ENCODE results near the gene TCFL5.
"Not testable (repeated sequence)": the region's sequence is repeated elsewhere in the genome, so short reads cannot be mapped to it uniquely, and the experiment has no call there.

TCFL5 gene

DNA sequence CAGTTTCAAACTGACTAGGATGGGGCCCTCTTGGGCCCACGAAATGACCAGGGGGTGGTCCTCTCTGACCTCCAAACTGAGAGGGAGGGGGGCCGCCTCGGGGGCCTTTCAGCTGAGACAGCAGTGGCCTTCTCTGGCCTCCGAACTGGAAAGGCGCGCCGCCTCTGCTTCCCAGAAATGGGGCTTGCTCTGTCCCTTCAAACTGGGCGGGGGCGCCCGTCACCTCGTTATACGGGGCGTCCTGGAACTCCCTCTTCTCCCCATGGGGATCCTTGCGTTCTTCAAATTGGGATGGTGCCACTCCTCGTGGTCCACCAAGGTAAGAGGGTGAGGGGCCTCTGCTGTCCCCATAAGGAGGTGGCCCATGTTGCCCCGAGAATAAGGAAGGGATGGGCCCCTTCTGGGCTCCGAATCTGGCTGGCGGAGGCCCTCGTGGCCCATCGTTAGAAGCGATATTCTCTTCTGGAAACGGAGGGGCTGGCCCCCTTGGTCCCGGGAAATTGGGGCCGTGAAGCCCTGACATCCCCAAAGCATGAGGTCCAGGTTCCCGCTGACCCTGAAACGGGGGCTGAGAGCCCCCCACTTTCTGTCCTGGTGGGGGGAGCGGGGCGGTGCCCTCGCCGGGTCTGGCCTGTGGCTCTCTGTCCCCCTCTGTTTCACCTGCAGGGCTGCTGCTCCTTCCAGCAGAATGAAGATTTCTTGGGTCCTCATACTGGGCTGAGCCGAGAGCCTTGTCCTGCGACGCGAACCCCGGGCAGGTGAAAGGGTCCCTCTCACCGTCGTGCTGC lies 18.7 kb upstream of the TCFL5 start:
- no peak for DNase-seq (ENCODE audit: low spot score)

DNA sequence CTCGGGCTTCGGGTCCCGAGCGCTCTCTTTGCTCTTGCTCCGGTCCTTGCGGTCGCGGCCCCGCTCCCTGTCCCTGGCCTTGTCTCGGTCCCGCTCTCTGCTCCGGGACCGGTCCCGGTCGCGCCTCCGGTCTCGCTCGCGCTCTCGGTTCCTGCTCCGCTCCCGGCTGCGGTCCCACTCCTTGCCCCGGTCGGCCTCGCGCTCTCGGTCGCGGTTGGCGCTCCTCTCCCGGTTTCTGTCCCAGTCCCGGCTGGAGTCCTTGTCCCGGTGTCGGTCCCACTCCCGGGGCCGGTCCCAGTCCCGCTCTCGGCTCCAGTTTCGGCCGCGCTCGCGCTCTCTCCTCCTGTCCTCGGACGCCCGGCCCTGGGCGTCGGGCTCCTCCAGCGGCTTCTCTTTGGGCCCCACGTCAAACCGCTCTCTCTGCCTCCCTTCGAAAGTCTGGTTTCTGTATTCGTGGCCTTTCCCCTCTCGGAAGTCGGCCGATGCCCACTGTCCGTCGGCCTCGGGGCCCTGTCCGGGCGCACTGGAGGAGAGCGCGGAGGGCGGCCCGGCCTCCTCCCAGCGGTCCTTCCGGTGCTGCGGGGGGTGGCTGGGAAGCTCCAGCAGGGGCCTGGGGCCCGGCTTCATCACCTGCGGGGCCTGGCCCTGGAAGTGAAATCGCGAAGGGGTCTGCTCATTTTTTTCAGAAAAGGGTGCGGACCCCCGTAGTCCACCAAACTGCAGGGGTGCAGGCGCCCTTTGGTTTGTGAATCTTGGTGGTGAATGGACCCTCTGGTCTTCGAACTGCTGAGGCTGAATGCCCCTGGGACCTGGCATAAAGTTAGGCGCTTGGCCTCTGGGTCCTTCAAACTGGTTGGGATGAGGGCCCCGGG lies 17.9 kb upstream of the TCFL5 start:
- DNase-seq (ENCODE audit: low spot score) = no peak

DNA sequence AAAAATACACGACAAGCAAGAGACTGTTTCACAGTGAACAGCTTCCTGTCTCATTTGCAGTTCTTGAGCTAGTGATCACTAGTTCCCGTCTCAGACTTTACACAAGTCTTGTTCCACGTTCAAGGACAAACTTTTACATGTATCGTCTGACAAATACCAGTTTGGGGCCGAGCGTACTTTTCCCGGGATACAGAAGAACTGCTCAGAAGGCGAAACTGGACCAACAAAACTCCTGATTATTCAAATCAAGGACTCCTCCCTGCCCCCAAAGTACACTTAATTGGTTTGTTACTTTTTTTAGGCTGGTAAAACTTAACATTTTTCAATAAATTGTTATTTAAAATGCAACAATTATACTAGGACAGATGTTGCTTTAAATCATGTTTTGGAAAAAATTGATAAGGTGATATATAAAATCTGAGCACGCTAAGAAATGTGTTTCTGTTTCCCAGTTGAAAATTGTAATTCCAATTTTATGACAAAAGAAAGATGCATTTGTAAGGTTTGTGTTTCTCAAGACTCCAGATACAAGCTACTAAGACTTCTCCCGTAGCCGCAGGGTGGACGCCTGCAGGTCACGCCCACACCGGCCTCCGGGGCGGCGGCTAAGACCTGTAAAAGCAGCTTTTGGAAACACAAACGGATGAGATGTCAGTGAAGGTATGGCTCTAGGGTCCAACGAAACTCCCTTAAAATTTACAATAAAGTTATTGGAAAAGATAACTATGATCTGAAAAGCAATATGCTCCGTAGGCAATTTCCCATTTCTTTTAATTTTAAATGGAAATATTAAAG lies 16.8 kb upstream of the TCFL5 start:
- no peak for DNase-seq (ENCODE audit: low spot score)

DNA sequence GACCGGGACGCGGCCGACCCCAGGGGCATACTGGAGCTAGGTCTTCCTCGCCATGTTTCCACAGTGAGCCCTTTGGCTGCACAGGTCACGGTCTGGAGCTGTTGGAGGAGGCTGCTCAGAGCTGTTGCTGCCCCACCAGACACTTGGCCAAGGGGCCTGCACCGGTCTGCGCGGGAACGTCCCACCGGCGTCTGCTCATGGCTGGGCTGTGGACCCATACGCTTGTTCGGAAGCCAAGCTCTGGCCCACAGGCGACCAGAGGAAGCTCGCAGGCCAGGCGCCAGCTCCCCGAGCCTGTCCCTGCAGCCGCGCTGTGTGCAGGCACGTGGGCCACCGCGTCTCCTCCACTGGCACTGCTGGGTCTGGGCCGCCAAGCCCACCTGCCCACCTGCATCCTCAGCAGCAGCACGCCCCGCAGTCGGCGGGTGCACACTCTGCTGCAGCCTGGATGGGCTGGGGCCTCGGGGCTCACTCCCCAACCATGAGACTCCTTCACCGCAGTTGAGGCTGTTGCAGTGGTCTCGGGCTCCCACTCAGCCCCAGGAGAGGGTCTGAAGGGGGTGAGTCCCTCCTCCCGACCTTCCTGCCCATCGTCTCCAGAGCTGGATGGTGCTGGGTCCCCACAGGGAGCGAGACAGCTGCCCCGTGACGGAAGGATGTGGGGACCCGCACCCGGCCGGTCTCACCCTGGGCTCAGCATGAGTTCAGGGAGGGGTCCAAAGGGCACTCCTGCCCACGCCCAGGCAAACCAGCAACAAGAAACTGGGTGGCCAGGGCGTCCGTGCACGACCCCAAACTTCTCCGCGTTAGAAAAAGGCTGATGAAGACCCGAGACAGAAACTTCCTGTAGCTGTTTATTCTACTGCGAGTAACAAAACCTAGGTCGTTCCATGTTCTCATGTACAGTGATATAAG lies 15.5 kb upstream of the TCFL5 start:
- no peak for DNase-seq (ENCODE audit: low spot score)

DNA sequence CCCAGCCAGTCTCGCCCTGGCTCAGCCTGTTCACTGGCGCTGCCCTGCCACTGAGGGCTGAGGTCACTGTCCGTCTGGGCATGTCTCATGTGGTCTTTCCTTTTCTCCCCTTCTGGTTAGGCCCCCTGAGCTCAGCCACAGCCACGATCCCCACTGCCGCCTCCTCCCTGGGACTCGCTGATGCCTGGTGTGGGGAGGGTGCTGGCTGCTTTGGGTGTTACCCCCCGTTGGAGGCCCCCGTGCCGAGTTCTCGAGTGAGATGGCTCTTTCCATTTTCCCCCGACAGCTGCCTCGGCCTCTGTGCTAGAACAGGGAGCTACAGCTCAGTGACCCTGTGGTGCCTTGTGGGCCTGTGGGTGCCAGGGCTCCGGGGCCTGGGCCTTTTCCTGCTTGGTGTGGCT lies 14.9 kb upstream of the TCFL5 start:
- DNase-seq (ENCODE audit: low spot score) = no peak

DNA sequence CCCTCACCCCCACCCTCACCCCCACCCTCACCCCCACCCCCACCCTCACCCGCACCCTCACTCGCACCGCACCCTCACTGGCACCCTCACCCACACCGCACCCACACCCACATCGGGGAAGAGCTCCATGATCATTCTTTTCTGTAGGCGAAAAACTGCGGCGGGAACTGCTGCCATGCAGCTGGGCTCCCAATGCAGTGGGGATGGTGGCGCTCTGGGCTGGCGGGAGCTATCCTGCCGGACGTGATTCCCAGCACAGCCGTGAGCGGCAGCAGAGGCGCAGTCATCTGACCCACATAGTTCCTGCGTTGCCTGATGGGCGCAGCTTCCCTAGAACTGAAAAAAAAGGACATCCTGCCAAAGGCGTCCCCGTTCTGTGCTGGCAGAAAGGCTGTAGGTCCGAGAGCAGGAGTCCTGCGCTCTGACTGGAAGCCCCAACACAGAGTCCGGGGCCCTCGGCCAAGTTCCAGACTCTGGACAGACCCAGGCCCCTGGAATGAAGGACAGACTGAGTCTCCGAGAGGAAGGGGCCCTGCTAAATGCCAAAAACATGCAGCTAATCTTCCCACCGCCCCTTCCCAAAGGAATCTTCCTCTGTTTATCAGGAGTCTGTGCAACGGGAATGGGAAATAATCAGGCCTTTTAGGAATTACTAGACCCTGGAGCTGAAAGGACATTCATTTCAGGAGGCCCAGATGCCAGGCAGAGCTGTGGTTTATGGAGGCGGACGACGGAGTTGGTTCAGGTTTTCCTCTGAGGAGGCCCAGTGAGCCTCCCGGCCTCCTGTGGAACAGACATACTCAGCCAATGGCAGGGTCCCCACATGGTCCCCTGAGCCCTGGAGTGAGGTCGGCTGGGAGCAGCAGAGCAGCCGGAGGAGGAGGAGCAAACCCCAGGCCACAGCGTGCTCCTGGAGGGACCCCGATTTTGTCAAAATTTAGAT lies 14.1 kb upstream of the TCFL5 start:
- peak; percentile 93 for DNase-seq (ENCODE audit: low spot score)

DNA sequence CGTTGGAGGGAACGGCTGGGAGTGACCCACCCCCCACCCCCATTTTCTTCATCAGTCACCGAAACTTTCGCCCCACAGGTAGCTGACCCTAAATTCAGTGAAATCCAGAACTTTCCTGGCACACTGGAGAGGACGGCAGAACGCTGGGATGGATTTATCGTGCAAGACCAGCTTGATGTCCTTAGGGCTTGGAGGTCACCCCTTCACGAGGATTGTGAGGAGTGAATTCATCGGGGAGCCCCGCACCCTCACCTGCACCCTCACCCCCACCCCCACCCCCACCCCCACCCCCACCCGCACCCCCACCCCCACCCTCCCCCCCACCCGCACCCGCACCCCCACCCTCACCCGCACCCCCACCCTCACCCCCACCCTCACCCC lies 13.3 kb upstream of the TCFL5 start:
- no peak for DNase-seq (ENCODE audit: low spot score)

DNA sequence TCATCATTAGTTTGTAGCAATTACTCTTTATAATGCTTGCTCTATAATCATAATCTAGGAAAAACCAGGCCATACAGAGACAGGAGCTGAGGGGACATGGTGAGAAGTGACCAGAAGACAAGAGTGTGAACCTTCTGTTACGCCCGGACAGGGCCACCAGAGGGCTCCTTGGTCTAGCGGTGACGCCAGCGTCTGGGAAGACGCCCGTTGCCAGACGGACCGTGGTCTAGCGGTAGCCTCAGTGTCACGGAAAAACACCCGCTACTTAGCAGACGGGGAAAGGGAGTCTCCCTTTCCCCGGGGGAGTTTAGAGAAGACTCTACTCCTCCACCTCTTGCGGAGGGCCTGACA lies 12.0 kb upstream of the TCFL5 start:
- DNase-seq (ENCODE audit: low spot score) = not testable (repeated sequence)

DNA sequence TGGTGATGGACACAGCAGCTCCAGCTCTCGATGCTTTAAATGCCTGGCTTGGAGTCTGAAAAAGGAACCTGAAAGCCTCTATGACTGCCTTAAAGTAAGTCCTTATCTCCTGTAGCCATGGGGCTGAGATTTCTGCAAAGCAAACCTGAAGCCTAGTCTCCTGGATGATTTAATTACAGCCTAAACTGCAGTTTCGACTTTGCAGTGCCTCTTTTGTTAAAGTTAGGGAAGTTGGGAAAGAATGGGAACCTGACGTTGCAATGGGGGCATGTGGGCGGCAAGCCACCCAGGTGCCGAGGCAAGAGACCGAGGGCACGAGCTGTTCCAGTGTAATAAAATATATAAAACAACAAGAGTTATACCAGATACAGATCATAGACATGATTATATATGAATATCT lies 11.7 kb upstream of the TCFL5 start:
- DNase-seq (ENCODE audit: low spot score) = no peak

DNA sequence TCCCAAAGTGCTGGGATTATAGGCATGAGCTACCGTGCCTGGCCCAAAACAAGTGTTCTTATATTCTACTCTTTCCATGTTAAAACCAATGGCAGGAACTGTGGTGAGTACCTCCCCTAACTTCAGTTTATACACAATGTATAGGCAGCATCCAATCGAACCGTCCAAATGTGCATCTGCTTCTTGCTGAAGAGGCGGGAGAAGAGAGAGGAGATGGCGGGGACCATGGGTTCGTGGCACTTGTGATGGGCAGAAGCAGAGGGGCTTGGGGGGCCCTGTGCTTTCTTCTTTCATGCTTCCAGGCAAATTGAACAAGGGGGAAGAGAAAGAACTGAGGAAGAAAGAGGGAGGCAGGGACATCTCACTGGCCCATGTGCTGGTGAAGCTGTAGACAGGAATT lies 11.2 kb upstream of the TCFL5 start:
- DNase-seq (ENCODE audit: low spot score) = no peak

DNA sequence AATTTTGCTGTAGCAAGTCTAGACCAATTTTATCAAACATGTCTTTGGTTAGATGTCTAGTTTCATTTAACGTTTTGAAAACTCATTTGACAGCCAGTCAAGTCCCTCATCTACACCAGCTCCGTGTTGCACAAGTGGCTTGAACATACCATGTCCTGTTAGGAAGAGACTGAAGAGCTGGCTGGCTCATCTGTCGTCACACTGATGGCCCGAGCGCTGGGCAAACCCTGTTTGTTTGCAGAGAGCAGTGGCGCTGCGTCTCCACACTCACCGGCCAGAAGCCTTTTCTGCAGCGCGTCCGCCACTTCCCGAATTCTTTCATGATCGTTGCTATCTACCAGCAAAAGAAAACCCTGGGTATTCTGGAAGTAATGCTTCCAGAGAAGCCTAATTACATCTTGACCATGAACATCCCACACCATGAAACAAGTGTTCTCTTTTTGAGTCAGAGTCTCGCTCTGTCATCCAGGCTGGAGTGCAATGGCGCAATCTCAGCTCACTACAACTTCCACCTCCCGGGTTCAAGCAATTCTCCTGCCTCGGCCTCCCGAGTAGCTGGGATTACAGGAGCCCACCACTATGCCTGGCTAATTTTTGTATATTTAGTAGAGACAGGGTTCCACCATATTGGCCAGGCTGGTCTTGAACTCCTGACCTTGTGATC lies 10.7 kb upstream of the TCFL5 start:
- no peak for DNase-seq (ENCODE audit: low spot score)

DNA sequence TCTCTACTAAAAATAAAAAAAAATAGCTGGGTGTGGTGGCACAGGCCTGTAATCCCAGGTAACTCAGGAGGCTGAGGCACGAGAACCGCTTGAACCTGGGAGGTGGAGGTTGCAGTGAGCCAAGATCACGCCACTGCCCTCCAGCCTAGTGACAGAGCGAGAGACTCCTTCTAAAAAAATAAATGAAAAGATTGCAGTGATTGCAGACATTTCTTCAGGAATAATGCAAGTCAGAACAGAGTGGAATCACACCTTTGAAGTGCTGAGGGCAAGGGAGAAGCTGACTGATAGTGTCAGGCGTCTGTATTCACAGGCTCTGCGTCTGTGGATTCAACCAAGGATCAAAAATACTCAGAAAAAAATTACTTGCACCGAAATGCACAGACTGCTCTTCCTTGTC lies 2.6 kb upstream of the TCFL5 start:
- DNase-seq (ENCODE audit: low spot score) = no peak

DNA sequence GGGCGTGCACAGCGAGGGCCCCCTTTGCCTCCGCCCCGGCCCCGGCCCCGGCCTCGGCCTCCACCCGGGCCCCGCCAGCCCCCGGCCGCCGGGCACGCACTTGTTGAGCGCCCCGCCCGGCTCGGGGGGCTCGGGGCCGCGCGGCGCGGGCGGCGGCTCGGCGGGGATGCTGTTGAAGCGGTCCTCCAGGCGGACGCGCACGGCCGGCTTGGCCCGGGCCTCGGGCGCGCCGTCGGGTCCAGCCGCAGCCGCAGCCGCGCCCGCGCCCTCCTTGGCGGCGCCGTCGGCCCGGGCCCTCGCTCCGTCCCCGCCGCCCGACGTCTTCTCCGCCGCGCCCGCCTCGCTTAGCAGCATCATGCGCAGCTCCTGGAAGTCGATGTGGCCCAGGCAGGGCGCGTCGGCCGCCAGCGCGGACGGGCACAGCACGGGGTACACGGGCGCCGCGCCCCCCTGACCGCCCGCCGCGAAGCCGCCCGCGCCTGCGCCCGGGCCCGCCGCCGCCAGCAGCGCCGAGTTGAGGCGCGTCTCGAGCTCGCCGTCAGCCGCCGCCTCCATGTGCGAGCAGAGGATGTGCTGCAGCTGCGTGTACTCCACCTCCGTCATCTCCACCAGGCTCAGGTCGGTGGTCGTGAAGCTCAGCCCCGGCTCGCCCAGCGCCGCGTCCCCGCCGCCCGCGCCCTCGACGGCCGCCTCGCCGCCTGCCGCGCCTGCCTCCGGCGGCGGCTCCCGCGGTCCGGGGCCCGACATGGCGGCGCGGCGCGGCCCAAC lies 514 bp downstream of the TCFL5 start:
- DNase-seq (ENCODE audit: low spot score) = no peak

DNA sequence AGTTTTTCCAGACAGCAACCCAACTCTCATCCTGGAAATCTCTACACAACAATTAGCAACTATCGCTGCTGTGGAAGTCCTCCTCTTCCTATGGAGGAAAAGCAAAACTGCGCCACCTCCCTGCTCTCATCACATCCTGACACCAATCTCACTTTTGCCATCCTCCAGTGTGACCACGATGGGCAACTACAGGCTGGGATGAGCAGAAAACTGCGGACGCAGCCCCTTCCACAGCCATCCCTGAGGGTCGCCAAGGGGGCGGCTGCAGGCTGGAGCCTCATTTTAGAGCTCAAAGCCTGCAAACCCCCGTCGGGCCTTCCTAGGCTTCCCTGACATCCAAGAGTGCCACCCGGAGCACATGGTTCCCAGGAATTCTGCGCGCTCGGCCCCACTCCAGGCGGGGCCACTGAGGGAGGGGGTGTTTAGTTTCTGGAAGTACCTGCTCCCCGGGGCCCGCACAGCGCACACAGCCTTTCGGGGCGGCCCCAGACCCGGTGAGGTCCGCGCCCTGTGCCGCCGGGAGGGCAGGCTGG lies 1.2 kb downstream of the TCFL5 start:
- no peak for DNase-seq (ENCODE audit: low spot score)

DNA sequence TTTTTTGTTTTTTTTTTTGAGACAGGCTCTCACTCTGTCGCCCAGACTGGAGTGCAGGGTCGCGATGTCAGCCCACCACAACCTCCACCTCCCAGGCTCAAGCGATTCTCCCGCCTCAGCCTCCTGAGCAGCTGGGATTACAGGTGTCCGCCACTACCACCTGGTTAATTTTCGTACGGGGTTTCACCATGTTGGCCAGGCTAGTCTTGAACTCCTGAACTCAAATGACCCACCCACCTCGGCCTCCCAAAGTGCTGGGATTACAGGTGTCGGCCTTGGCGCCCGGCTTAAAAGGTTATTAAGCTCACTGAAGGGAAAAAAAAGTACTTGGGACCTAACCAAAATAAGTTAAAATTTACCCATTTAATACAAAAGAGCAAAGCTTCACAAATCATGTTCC lies 1.9 kb downstream of the TCFL5 start:
- DNase-seq (ENCODE audit: low spot score) = no peak

DNA sequence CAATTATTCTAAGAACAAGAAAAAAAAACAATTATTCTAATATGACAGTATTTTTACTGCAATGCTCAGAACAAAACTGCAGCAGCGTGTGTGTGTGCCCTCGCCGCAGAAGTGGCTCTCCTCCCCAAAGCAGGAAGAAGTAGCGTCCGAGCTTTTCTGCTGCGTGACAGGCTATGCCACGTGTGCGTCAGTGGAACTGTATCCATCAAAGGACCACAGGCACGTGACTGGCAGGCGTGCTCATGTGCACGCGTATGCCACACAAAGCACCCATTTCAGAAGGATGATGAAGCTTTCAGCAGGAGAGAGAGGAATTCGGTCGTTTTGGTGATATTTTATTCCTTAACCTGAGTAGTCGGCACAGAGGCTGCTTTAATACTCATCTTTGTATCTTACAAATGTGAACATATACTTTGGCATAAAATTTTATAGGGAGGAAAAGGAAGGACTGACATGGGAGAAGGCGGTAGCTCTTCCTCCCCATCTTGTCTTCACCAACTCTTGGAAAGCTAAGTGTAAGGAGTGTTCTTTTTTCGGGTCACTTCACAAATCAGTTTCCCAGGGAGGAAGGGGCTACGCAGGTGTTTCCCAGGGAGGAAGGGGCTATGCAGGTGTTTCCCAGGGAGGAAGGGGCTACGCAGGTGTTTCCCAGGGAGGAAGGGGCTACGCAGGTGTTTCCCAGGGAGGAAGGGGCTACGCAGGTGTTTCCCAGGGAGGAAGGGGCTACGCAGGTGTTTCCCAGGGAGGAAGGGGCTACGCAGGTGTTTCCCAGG lies 3.4 kb downstream of the TCFL5 start:
- peak; percentile 80 for DNase-seq (ENCODE audit: low spot score)

DNA sequence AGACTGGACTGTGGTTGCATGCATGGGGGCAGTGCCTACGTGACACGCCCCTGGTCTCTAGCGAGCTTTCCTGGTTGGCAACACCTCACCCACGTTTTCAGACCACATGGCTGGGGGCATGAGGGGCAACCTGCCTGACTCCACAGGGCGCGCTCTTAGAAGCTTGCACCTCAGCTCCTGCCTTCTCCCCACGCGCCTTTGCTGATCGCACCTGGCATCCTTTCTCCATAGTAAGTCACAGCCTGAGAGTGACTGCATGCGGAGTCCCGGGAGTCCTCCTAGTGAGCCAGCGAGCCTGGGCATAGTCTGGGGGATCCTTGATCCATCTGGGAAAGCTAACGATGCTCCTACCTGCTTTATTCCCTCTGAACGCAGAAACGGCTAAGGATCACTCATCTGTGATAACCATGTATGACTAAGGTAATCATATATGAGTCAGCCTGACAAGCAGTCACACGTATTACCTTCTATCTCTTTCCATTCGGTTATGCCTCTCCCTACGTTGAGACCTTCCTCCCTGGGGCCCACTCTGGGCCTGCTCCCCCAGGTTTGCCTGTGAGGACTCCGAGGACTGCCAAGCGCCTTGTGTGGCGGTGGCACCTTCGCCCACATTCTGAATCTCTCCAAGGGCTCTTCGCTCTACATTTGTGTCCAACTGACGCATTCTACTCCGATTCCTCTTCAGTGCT lies 4.5 kb downstream of the TCFL5 start:
- DNase-seq (ENCODE audit: low spot score) = no peak

DNA sequence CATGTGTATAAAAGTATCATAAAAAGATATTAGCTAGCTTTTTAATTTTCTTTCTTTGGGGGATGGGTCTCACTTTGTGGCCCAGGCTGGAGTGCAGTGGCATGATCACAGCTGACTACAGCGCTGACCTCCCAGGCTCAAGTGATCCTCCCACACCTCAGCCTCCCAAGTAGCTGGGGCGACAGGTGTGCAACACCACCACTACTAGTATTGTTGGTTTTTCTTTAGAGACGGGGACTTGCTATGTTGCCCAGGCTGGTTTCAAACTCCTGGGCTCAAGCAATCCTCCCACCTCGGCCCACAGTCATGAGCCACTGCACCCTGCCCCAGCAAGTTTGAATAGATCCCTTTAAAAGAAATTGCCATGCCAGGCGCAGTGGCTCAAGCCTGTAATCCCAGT lies 6.5 kb downstream of the TCFL5 start:
- no peak for DNase-seq (ENCODE audit: low spot score)

Data from COLO829 (cell line).